Stimulated activated CD8-positive, alpha-beta memory T cell treated with anti-CD3 and anti-CD28 coated beads, Interleukin-4, amount 100 ng/mL, for 48 hours (primary cell): ENCODE results near the gene TRANK1.

ENCODE experiments used
- DNase-seq: peaks from one replicate; pipeline ENCODE4 v3.0.0-alpha.2; 2020

The TRANK1 gene

DNA sequence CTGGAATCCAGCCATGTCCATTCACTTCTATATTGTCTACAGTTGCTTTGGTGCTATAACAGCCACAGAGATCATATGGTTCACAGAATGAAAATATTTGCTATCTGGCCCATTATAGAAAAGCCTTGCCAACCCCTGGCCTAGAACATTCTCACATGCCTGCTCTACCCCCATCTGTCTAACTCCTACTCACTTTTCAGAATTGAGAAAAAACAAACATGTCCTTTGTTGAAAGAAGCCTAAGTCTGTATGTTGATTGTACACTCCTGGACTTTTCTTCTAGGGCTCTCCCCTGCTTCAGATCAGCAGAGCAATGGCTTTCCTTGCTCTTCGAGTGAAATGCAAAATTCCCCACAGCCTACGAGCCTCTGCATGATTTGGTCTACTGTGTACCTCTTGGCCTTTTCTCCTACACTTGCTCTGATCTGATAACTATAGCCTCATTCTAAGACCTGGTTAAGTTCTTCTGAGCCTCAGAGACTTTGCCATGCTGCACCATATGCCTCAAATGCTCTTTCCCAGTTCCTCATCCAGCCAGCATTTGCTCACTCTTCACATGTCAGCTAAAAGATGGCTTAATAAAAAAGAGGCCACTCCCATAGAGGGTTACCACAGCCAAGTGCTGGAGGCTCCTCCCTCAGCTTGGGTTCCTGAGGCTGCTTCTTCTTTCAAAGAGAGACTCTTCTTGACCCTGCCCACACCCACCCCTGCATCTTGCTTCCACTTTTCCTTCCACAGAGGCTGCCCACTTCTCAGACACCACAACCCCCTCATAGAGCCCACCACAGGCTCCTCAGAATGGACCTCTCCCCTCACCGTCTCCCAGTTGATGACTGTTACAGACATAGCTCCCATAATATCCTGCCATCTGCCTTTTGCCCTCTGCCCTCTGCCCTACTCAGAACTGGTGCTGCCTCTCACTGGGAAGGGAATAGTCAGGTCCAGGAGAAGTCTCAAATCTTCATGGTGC is 157.6 kb downstream of the TRANK1 start:
- DNase-seq = no peak

DNA sequence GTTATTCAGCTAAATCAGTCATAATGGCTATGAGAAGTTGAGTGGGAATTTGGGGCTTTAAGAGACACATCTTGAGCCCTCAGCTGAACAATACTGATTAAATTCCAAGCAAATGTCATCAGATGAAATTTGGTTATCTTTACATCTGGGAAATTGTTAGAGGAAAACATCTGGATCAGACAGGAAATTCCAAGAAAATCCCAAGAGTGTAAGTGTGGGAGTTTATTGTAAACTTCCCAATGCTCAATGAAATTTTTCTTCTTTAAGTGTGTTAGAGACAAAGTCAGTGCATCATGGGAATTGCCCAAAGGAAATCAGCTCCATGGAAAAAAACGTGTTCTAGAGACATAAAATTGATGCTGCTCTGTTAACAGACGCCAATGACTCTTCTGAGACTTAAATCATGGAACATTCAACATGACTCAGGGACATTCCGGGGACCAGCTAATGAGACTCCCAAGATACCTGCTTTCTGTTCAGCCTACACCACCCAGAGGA is 160.7 kb downstream of the TRANK1 start:
- no peak for DNase-seq

DNA sequence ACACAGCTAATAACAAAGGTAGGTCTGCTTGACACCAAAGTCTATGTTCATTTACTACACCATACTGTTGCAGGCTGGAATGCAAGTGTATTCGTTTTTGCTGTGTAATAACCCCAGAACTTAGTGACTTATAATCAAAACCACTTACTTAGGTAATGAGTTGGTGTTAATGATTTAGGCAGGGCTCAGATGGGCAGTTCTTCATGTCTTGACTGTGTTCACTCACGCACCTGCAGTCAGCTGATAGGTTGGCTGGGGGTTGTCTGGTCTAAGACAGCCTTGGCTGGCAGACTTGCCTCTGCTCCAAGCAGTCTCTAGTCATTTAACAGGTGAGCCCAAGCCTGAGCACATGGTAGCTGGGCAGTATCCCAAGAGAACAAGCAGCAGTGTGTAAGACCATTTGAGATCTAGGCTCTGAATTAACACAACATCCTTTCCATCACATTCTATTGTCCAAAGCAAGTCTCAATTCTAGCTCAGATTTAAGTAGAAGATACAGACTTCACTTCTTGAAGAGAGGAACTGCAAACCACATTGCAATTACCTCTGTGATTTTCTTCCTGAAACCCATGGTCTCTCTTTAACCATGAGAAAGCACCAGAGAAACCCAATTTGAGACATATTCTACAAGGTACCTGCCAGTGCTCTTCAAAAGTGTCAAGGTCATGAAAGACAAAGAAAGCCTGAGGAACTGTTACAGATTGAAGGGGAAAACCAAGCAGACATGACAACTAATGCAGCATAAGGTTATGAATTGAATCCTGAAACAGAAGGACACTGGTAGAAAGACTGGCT is 167.2 kb downstream of the TRANK1 start:
- no peak for DNase-seq
